GM19395 (cell line): ENCODE results near the gene CDT1.

Experiments used
- ATAC-seq: cut with Tn5 transposase; IDR thresholded peaks from one replicate; pipeline ENCODE4 v1.9.1; 2021; ENCODE audit warnings: mild to moderate bottlenecking, moderate library complexity; ENCODE audit not compliant: unreplicated experiment

Gene CDT1

DNA sequence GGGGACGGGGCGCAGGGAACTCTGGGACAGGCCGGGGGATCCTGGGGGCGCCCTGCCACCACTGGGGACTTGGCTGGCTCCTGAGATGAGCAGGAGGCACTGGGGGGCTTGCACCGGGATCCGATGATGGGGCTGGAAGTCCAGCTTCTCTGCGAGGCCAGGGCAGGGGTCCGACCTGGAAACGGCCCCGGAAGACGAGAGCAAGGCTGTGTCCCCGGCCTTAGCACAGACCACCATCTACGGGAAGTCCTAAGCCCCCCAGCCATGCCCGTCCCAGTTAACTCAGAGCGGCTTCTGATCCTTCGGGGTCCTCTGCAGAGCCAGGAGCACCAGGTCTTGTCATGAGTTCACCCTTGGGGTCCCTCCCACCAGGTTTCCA is 573 bp downstream of the CDT1 start:
- no peak for ATAC-seq

DNA sequence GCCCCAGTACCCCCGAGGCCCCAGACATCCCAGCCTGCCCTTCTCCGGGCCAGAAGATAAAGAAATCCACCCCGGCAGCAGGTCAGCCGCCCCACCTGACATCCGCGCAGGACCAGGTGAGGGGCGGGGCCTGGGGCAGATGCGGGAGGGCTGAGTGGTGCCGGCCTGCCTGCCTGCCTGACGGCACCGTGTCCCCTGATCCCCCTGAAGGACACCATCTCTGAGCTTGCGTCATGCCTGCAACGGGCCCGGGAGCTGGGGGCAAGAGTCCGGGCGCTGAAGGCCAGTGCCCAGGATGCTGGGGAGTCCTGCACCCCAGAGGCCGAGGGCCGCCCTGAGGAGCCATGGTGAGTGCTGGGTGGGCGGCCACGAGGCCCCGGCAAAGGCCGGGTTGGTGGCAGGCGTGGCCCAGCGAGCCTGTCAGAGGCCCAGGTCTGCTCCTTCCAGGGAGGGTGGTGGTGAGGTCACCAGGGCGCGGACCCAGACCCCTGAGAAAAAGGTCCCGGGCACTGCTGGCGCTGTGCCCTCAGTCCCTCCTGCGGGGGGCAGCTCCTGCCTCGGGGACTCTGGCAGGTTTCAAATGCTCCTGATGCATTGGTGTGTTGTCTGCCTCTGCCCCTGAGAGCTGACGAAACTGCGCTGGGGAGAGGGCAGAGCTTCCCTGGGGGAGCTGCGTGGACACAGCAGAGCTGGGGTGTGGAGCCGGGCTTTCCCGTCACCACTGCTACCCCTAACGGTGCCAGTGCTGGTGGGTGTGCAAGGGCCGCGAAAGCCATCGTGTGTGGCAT is 1.2 kb downstream of the CDT1 start:
- ATAC-seq, result no peak

DNA sequence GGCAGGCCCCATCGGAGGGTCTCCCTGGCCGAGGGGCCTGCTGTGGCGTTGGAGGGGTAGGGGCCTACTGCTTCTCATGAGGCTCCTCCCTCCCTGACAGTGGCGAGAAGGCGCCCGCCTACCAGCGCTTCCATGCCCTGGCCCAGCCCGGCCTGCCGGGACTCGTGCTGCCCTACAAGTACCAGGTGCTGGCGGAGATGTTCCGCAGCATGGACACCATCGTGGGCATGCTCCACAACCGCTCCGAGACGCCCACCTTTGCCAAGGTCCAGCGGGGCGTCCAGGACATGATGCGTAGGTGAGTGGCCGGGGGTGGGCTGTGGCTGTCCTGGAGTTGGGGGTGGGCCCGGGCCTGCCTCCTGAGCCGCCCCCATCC is 1.7 kb downstream of the CDT1 start:
- ATAC-seq, result no peak

DNA sequence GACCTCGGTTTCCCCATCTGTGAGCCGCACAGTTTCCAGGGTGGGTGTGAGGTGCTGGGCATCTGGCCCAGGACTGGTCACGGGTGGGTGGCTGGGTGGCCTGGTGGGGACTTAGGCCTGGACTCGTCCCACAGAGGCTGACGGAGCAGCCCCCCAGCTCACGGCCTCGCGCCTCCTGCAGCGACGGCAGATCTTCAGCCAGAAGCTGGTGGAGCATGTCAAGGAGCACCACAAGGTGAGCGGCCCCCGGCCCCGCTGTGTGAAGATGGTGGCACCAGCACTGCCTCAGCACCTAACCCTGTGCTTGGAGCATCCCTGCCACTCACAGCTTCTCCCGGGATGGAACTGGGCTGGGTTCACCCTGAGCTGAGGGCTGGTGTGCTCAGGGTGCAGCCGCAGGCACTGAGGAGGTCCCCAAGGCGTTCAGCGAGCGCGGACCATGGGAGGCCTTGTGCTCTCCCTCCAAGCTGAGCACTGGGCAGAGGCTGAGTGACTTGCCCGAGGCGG is 2.4 kb downstream of the CDT1 start:
- ATAC-seq, result no peak

DNA sequence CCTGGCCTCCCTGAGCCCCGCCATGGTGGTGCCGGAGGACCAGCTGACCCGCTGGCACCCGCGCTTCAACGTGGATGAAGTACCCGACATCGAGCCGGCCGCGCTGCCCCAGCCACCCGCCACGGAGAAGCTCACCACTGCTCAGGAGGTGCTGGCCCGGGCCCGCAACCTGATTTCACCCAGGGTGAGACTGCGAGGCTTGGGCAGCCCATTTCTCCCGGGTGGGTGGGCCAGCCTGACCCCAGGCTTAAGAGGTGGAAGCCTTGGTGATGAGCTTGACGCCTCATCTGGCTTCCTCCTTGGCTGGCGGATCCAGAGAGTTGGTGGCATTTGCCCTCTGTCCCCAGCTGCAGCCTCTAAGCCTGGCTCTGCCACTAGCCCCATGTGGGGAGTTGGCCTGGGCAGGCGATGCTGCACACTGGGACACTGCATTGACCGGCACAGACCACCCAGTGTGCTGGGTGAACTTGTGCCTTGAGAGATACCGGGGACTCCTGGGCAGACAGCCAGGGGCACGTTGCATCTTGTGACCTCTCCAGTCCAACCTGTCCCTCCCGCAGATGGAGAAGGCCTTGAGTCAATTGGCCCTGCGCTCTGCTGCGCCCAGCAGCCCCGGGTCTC is 3.0 kb downstream of the CDT1 start:
- ATAC-seq, result no peak

DNA sequence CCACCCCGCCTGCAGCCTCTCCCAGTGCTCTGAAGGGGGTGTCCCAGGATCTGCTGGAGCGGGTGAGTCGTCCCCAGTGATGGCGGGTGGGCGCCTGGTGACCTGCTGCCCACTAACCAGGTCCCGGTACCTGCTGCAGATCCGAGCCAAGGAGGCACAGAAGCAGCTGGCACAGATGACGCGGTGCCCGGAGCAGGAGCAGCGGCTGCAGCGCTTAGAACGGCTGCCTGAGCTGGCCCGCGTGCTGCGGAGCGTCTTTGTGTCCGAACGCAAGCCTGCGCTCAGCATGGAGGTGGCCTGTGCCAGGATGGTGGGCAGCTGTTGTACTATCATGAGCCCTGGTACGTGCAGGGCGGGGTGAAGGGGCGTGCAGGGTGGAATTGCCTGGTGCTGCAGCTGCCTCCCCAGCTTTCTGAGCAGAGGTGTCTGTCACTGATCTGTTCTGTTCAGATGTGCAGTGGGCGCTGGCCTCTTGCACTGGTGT is 3.6 kb downstream of the CDT1 start:
- no peak for ATAC-seq

DNA sequence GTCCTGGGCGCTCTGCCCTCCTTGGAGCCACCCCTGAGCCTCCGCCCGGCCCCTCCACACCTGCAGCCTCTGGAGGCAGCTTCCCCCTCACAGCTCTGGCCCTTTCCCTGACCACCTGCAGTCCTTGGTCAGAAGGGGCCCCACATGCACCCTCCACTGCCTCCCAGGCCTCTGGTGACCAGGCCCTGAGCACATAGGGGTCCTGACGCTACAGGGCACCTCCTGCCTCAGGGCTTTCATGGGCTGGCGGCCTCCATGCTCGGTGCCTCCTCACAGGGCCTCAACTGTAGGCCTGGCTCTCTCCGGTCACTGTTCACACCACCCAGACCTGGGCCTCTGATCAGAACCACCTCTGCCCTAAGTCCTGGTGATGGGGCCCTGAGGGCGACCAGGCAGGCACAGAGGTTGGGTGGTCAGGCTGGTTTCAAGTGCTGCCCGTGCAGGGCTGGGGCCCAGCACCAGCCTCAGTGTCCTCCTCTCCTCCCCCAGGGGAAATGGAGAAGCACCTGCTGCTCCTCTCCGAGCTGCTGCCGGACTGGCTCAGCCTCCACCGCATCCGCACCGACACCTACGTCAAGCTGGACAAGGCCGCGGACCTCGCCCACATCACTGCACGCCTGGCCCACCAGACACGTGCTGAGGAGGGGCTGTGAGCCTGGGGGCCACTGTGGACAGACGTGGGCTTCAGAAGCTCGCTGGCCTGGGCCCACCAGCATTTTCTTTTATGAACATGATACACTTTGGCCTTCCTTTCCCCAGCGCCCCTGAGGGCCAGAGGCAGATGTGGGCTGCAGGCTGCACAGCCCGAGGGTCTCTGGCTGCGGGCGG is 4.3 kb downstream of the CDT1 start:
- ATAC-seq, result no peak

DNA sequence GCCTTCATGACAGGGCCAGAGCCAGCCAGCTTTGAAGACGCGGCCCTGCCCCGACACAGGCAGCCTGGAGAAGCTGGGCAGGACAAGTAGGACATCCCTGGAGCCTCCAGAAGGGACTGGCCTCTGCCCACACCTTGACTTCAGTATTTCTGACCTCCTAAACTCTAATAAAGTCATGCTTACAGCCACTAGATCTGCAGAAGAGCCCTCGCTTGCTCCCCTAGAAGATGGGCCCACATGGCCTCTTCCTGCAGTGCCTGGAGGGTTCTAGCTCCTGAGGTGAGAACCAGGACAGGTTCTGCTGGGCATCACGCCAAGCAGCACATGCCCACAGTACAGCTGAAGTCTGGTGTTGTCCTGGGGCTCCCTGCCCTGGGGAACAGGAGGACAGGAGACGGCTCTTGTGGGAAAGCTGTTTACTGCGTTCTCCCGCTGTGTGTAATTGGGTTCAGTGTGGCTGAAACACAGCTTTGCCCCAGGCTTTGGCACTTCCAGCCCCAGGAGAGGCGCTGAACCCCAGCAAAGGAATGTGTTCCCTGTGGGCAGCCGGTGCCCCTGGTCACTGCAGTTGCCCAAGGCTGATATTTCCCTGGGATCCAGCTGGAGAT is 5.6 kb downstream of the CDT1 start:
- no peak for ATAC-seq

DNA sequence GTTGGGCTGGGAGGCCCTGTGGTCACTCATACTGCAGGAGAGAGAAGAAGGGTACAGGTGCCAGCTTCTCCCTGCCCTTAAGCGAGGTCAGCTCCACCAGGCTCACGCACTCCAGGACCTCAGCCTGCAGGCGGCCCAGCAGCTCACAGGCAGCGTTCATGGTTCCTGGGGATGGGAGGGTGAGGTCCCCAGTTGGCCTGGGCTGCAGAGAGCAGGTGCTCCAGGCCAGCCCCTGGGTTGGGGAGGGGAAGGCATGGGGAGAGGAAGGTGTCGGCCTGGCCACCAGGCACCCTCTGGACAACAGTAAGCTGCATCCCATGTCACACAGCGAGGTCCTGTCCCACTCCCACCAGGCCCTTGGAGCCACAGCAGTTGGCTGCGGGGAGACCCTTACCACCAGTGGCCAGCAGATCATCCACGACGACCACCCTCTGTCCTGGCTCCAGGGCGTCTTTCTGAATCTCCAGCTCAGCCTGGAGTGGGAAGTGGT is 6.1 kb downstream of the CDT1 start:
- no peak for ATAC-seq

DNA sequence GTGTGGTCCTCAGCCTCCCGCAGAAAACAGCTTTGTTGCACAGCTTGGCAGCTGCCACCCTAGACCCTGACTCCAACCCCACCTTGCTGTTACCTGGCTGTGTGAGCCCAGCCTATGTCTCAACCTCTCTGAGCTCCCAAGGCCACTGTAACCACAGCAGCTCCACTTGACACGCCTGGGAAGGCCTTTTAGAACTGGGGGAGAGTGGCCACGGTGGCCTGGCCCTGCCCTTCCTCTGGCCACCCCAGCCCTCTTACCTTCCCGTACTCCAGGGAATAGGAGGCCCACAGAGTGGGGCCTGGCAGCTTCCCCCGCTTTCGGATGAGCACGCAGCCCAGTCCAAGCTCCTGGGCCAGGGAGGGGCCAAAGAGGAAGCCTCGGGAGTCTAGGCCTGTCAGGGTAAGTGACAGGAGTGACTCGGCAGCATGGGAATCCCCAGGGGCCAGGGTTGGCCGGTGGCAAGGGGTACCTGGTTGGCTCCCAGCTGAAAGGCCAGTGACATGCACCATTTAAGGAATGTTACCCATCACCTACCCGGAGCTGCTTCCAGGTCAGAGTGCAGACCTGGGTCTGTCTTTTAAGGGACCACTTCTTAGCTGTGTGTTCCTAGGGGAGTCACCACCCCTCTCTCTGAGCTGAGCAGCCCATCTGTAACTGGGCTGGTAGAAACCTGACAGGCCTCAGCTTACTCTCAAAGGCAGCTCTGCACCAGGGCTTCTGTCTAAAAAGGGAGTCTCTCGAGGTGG is 6.8 kb downstream of the CDT1 start:
- ATAC-seq, result no peak

DNA sequence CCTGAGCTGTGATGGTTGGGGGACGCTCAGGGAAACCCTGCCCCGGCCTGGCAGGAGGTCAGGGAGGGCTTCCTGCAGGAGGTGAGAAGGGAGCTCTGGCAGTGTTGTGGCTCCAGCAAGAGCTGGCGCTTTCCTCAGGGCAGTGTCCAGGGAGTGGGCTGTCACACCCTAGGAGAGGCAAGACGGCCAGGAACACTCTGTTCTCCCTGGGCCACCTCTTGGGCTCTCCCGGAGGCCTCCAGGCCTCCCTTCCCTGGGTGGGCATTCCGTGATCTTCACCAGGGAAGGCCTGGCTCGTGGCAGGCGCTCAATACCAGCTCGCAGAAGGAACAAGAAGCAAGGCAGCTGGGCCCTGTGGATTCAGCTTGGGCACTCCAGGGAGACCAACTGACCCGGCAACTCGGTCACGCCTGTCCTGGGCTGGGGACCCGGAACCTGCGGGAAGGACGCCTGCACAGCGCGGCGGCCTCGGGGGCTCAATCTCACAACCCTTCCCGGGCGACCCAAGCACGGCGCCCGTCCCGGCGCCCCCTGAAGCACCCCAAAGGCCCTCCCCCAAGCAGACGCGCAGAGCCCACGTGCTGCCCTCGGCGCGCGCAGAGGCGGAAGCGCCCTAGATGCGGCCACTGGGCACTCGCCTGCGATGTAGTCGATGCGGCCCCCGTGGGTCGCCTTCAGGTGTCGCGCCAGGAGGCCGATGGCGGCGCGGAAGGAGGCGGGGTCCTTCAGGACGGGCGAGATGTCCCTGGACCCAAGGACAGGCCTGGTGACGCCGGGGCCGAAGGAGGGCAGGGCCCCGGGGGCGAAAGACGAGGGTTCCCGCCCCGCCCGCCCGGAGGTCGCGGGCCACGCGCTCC is 7.6 kb downstream of the CDT1 start:
- ATAC-seq, result peak; percentile 59

DNA sequence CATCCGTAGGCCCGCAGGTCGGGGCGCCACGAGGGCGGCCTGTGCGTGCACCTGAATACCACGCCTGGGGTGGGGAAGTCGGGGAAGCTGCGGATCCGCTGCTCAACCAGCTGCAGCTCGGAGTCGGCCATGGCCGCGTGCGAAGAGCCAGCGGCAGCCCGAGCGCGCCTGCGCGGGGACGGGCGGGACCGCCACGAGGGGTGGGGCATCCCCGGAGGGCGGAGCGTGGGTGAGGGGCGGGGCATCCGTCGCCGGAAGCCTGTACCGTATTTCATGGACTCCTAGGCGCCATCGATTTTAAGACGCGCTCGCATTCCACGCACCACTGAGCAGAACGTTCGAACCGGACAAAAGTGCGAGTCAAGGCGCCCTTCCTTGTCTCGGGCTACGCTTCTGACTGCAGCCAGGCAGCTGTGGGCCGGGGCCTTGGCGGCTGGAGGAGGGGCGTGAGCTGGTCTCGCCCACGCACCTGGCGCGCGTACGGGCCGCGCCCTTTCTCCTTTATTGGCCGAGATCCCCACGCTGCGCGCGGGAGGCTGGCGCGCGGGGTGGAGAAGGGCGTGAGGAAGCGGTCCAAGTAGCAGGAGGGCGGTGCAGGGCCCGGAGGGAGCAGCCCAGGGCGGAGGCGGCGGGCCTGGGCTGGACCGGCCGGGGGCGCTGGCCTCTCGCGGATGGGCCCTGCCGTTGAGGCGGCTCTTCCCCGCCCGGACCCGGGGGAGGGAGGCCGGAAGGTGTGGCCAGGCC is 8.4 kb downstream of the CDT1 start, which contains the start of gene APRT:
Gene APRT, minus strand, starts transcription at position 160 of the 744 bp plus-strand sequence. Its CDS starts 29 bp downstream, at position 131.
- ATAC-seq, result peak; percentile 69

DNA sequence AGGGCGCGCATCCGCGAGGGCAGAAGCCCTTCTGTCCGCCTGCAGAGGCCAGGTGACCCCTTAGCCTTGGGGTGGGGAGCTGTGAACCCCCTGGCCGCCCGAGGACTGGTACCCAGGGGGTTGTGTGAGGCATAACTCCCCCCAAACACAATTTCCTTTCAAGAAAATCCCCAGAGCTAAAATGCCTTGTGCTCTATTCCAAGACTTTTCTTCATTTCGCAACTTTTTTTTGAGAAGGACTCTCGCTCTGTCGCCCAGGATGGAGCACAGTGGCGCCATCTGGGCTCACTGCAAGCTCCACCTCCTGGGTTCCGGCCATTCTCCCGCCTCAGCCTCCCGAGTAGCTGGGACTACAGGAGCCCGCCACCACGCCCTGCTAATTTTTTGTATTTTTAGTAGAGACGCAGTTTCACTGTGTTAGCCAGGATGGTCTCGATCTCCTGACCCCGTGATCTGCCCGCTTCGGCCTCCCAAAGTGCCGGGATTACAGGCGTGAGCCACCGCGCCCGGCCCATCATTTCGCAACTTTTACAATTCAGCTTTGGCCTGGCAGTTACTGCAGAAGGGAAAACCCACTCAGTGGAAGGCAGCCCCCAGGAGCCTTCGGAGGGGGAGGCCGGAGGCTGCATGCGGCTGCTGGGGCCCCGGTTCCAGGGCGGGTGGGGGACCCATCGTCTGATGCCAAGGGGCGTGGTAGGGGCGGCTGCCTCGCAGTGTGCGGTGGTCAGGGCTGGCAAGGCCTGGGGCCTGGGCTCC is 9.1 kb downstream of the CDT1 start:
- ATAC-seq, result no peak

DNA sequence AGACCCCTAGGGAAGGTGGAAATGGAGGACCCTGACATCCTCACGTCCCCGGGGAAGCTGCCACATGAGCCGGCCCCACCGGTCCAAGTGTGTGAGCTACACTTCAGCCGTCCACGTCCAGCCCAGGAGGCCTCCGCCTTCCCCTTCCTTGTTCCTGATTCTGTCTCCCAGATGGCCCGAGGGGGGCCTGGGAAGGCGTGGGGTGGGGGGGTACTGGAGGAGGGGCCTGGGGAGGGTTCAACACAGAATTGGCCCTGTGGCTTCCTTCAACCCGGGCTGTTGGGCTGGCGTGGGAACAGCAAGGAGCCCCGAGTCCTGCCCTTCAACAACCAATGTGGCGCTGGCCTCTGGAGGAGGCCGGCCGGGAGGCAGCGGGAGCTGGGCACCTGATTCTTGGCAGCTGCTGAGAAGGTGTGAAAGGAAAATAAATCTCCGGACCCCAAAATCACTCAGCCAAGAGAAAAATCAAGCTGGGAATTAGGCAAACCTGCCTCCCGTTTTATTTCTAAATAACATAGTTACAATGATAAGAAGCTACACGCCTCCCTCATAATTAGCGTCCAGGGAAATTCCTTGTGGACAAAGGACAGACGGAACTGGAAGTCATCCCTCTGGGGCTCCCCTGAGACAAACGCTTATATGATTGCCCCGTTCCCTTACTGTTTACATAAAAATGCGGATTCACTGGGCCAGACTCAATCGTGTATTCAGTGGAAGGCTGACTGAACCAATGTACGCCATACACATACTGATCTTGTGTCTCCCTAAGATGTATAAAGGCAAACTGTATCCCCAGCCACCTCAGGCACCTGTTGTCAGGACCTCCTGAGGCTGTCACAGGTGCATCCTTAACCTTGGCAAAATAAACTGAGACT is 9.9 kb downstream of the CDT1 start:
- no peak for ATAC-seq

DNA sequence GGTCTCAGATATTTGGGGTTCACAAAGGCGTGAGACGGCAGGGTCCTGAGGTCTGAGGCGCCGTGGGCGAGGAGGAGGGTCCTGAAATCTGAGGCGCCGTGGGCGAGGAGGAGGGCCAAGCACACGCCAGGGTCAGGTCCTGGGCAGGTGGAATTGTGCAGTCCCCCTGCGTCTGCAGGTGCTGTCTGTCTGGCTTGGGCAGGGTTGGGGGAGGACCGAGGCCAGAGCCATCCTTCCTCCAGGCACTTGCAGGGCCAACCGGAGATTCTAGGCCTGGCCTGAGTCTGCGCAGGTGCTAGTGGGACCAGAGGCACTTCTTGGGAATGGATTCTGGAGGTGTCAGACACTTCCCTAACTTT is 10.5 kb downstream of the CDT1 start:
- ATAC-seq, result no peak

DNA sequence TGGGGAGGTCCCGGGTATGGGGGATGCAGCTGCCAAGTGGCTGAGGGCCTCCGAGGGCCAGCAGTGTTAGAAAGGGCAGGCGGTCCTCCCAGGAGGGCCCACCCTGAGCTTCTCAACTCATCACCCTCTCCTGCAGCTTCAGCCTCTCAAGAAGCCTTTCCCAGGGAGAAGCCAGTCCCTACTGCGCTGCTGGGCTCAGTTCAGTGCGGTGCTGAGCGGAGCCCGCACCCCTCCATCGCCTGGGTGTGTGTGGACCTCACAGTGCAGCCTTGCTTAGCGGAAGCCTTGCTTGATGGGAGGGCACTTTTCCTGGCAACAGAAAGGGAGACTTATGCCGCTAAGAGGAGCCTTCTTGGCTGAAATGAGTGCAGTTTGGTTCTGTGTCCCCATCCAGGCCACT is 11.6 kb downstream of the CDT1 start:
- ATAC-seq, result no peak
